Activated CD4-positive, alpha-beta T cell treated with anti-CD3 and anti-CD28 coated beads for 36 hours (primary cell): Measurements from ENCODE around the gene AATF. TPM values are rescaled to one million over a fixed set of nuclear protein-coding genes. Genes with fewer than 3 reads are reported as not detected.

Experiments
- ATAC-seq: fragments of 200-7000 bp; cut with Tn5 transposase; one replicate; pipeline ENCODE4 v1.10.0; 2021; ENCODE audit warnings: mild to moderate bottlenecking, moderate library complexity
- CTCF ChIA-PET: fragments of 350-600 bp; sonication (Branson Sonifier 250); formaldehyde crosslinking; loops from one replicate; lab custom pipeline; 2021; ENCODE audit warnings: antibody characterized with exemption; lab: Charles Lee
- POLR2A ChIA-PET: fragments of 350-600 bp; sonication (Branson Sonifier 250); formaldehyde crosslinking; loops from one replicate; lab custom pipeline; 2021; ENCODE audit warnings: antibody characterized with exemption, inconsistent platforms; lab: Charles Lee
- DNase-seq: peaks from one replicate; pipeline ENCODE4 v3.0.0-alpha.2; 2020
- H3K27ac Mint-ChIP-seq: one replicate; pipeline ENCODE4 v1.8.0; 2021; ENCODE audit warnings: mixed read lengths
- H3K27me3 Mint-ChIP-seq: one replicate; pipeline ENCODE4 v1.8.0; 2021; ENCODE audit warnings: mixed read lengths
- H3K36me3 Mint-ChIP-seq: one replicate; pipeline ENCODE4 v1.8.0; 2021; ENCODE audit warnings: low read depth, mixed read lengths
- H3K4me1 Mint-ChIP-seq: one replicate; pipeline ENCODE4 v1.8.0; 2021; ENCODE audit warnings: mixed read lengths
- H3K4me3 Mint-ChIP-seq: one replicate; pipeline ENCODE4 v1.8.0; 2021; ENCODE audit warnings: mild to moderate bottlenecking, moderate library complexity, mixed read lengths
- H3K9me3 Mint-ChIP-seq: one replicate; pipeline ENCODE4 v1.8.0; 2021; ENCODE audit warnings: low read depth, mixed read lengths
- intact Hi-C, 2 experiments: fragments of 100-400 bp; cut with DNase I in 1 of 2; cut with micrococcal nuclease in 1 of 2; formaldehyde crosslinking; loops; one replicate each; pipeline versions ENCODE4 v1.14.2 to v1.15.1; 2022 to 2024; cut with DNase I, micrococcal nuclease
- total RNA-seq, 2 experiments: library from RNA; stranded (reverse); gene quantifications; one replicate each; pipeline ENCODE4 v1.2.3, GENCODE V29; 2021

The AATF gene
- total RNA-seq, 2 experiments from 2014 or later: 87.9 to 149 TPM

GRCh38 chr17:36951084-36951789 lies 2.5 kb downstream of the AATF start:
- H3K27ac Mint-ChIP-seq: no peak overlapping the region
- intact Hi-C loops: no loop called here
- H3K4me3 Mint-ChIP-seq: peak overlapping the region; percentile 3
- ChIA-PET CTCF (interaction anchor here (1.0 kb wide), 3 partner anchors 27 to 296 kb away, joined by 3 to 4 read pairs (median 3); no protein-coding TSS in a partner anchor), POLR2A (no interaction called here)
- H3K4me1 Mint-ChIP-seq: peaks cover 53% of the 10 kb centered on the region
- H3K27me3 Mint-ChIP-seq: peaks cover 13% of the 10 kb centered on the region
- H3K36me3 Mint-ChIP-seq: peaks cover 54% of the 10 kb centered on the region
- DNase-seq: no peak
- H3K9me3 Mint-ChIP-seq: no peaks in the 10 kb centered on the region
- ATAC-seq: no peak

GRCh38 chr17:36971508-36971907 lies 22.8 kb downstream of the AATF start:
- DNase-seq: no peak
- H3K4me1 Mint-ChIP-seq: peaks cover 57% of the 10 kb centered on the region
- intact Hi-C loops: no loop called here
- H3K9me3 Mint-ChIP-seq: no peaks in the 10 kb centered on the region
- ChIA-PET CTCF (interaction anchor here (0.5 to 0.6 kb wide), 2 partner anchors 15 to 31 kb away, joined by 3 read pairs; no protein-coding TSS in a partner anchor), POLR2A (interaction anchor here (0.6 kb wide), 1 partner anchor 387 kb away, joined by 4 read pairs; no protein-coding TSS in a partner anchor)
- H3K36me3 Mint-ChIP-seq: peaks cover 42% of the 10 kb centered on the region
- no peaks in the 10 kb centered on the region for H3K27me3 Mint-ChIP-seq
- no peak overlapping the region for H3K4me3 Mint-ChIP-seq
- ATAC-seq: no peak
- H3K27ac Mint-ChIP-seq: no peak overlapping the region

DNA sequence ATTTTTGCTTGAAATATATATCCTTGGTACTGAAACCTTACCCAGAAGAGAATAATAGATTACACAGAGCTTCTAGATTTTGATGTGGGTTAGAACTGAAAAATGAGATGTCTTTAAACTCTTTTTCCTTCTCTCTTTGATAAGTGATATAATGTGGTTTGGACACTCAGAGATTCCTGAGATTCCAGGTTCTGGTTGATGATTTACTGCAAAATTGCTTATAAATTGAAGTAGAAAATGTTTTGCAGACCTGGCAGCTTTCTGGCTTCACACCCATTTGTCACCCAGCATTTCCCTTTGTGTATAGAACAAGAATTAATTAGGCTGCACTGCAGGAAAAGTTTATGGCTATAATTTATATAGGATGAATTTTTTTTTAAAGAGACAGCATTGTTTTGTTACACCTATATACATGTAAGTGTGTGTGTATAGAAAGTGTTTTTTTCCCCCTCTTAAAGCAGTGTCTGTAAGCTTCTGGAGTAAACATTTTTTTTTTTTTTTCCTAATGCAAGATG lies 23.5 kb downstream of the AATF start:
- H3K36me3 Mint-ChIP-seq: peaks cover 41% of the 10 kb centered on the region
- no peak for ATAC-seq
- intact Hi-C loops: no loop called here
- ChIA-PET CTCF (interaction anchor here (1.2 kb wide), 1 partner anchor 10 kb away, joined by 4 read pairs; no protein-coding TSS in a partner anchor), POLR2A (no interaction called here)
- DNase-seq: no peak
- no peaks in the 10 kb centered on the region for H3K9me3 Mint-ChIP-seq
- peaks cover 57% of the 10 kb centered on the region for H3K4me1 Mint-ChIP-seq
- no peaks in the 10 kb centered on the region for H3K27me3 Mint-ChIP-seq
- H3K4me3 Mint-ChIP-seq: no peak overlapping the region
- H3K27ac Mint-ChIP-seq: no peak overlapping the region

DNA sequence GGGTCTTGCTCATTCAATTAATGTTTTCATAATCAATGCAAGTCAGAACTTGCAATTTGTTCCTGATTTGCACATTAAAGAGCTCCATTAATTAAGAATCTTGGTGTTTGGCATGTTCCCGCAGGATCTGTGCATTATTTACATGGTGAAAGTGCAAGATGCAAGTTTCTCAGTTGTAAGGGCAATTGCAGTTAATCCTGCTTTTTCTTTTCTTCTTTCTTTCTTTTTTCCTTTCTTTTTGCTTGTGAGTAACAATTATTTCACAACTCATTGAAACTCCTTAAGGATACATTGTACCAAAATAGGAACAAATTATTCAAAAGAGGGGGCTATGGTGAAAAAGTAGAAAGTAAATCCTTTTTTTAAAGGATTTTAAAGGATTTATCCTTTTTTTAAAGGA lies 24.2 kb downstream of the AATF start:
- Mint-ChIP-seq H3K27me3 (no peaks in the 10 kb centered on the region), H3K27ac (no peak overlapping the region), H3K9me3 (no peaks in the 10 kb centered on the region), H3K4me1 (peaks cover 54% of the 10 kb centered on the region), H3K36me3 (peaks cover 34% of the 10 kb centered on the region), H3K4me3 (no peak overlapping the region)
- ATAC-seq (no peak), DNase-seq (no peak)
- ChIA-PET CTCF (interaction anchor here (1.2 kb wide), 1 partner anchor 11 kb away, joined by 4 read pairs; no protein-coding TSS in a partner anchor), POLR2A (no interaction called here)
- intact Hi-C loops: no loop called here

DNA sequence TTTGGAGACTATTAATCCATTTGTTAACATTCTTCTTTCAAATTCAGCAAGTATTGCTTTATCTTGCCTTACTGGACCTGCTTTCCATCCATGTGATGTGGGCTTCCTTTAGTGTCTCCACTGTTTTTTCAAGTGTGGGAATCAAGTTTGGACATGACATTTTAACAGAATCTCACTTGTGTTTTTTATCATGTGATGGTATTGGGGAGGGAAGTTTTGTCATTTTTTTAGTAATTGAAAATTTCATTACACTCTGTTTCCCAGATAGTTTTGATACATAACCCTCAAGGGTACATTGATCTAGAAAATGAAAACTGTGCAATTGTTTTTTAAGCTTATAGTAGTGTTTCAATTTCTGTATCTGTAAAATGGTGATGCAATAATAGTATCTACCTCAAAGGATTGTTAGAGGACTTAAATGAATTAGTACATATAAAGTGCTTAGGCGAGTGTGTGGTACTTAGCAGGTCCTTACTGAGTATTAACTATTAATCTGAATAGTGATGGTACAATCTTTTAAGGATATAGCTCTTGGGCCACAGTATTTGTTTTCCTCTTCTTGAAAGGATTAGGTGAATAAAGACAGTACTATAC lies 27.3 kb downstream of the AATF start:
- intact Hi-C loops: no loop called here
- H3K27ac Mint-ChIP-seq: peak overlapping the region; percentile 59
- ChIA-PET POLR2A (no interaction called here), CTCF (interaction anchor here (0.9 to 1.4 kb wide), 4 partner anchors 13 to 72 kb away, joined by 3 to 4 read pairs (median 3); no protein-coding TSS in a partner anchor)
- no peaks in the 10 kb centered on the region for H3K9me3 Mint-ChIP-seq
- peaks cover 59% of the 10 kb centered on the region for H3K4me1 Mint-ChIP-seq
- ATAC-seq (no peak), DNase-seq (no peak)
- H3K36me3 Mint-ChIP-seq: peaks cover 21% of the 10 kb centered on the region
- H3K4me3 Mint-ChIP-seq: no peak overlapping the region
- no peaks in the 10 kb centered on the region for H3K27me3 Mint-ChIP-seq

- ATAC-seq (no peak), DNase-seq (no peak)
- H3K27ac Mint-ChIP-seq: no peak overlapping the region
- H3K27me3 Mint-ChIP-seq: no peaks in the 10 kb centered on the region
- H3K4me1 Mint-ChIP-seq: peaks cover 49% of the 10 kb centered on the region
- CTCF ChIA-PET: interaction anchor here (1.0 to 1.4 kb wide), 2 partner anchors 41 to 70 kb away, joined by 3 to 4 read pairs; no protein-coding TSS in a partner anchor
- intact Hi-C loops: no loop called here
- peaks cover 24% of the 10 kb centered on the region for H3K36me3 Mint-ChIP-seq
- no peak overlapping the region for H3K4me3 Mint-ChIP-seq
- no peaks in the 10 kb centered on the region for H3K9me3 Mint-ChIP-seq
- POLR2A ChIA-PET: no interaction called here
Observed at GRCh38 chr17:36977066-36977465, 28.3 kb downstream of the AATF start.

- Mint-ChIP-seq H3K27ac (no peak overlapping the region), H3K27me3 (no peaks in the 10 kb centered on the region), H3K36me3 (peaks cover 27% of the 10 kb centered on the region), H3K4me1 (peaks cover 45% of the 10 kb centered on the region), H3K4me3 (no peak overlapping the region), H3K9me3 (no peaks in the 10 kb centered on the region)
- CTCF ChIA-PET: no interaction called here
- no peak for DNase-seq
- POLR2A ChIA-PET: no interaction called here
- no peak for ATAC-seq
- intact Hi-C loops: no loop called here
Observed at GRCh38 chr17:36977568-36977967, 28.8 kb downstream of the AATF start.

GRCh38 chr17:36978810-36979564 lies 30.2 kb downstream of the AATF start:
- Mint-ChIP-seq H3K27me3 (no peaks in the 10 kb centered on the region), H3K9me3 (no peaks in the 10 kb centered on the region), H3K4me3 (no peak overlapping the region), H3K36me3 (peaks cover 30% of the 10 kb centered on the region), H3K27ac (no peak overlapping the region), H3K4me1 (peaks cover 35% of the 10 kb centered on the region)
- no peak for ATAC-seq
- POLR2A ChIA-PET: no interaction called here
- intact Hi-C loops: no loop called here
- CTCF ChIA-PET: interaction anchor here (0.7 kb wide), 1 partner anchor 13 kb away, joined by 3 read pairs; no protein-coding TSS in a partner anchor
- DNase-seq: no peak

- ATAC-seq (no peak), DNase-seq (no peak)
- ChIA-PET CTCF (interaction anchor here (0.7 kb wide), 1 partner anchor 13 kb away, joined by 3 read pairs; no protein-coding TSS in a partner anchor), POLR2A (no interaction called here)
- Mint-ChIP-seq H3K36me3 (peaks cover 35% of the 10 kb centered on the region), H3K9me3 (no peaks in the 10 kb centered on the region), H3K4me1 (peaks cover 35% of the 10 kb centered on the region), H3K27ac (no peak overlapping the region), H3K4me3 (no peak overlapping the region), H3K27me3 (no peaks in the 10 kb centered on the region)
- intact Hi-C loops: no loop called here
Observed at GRCh38 chr17:36979565-36979941, 30.8 kb downstream of the AATF start.

- CTCF ChIA-PET: interaction anchor here (0.7 kb wide), 1 partner anchor 40 kb away, joined by 4 read pairs; no protein-coding TSS in a partner anchor
- Mint-ChIP-seq H3K36me3 (peaks cover 34% of the 10 kb centered on the region), H3K27me3 (no peaks in the 10 kb centered on the region), H3K4me3 (no peak overlapping the region), H3K4me1 (peaks cover 29% of the 10 kb centered on the region), H3K27ac (no peak overlapping the region), H3K9me3 (no peaks in the 10 kb centered on the region)
- POLR2A ChIA-PET: interaction anchor here (0.6 to 0.7 kb wide), 2 partner anchors 12 to 320 kb away, joined by 3 to 4 read pairs; no protein-coding TSS in a partner anchor
- no peak for DNase-seq
- no peak for ATAC-seq
- intact Hi-C loops: no loop called here
Observed at GRCh38 chr17:36980280-36980761, 31.6 kb downstream of the AATF start.

- H3K36me3 Mint-ChIP-seq: peaks cover 43% of the 10 kb centered on the region
- ATAC-seq (no peak), DNase-seq (no peak)
- POLR2A ChIA-PET: no interaction called here
- CTCF ChIA-PET: no interaction called here
- no peak overlapping the region for H3K4me3 Mint-ChIP-seq
- H3K9me3 Mint-ChIP-seq: no peaks in the 10 kb centered on the region
- no peak overlapping the region for H3K27ac Mint-ChIP-seq
- H3K27me3 Mint-ChIP-seq: no peaks in the 10 kb centered on the region
- H3K4me1 Mint-ChIP-seq: peaks cover 12% of the 10 kb centered on the region
- intact Hi-C loops: no loop called here
Observed at GRCh38 chr17:36983618-36984017, 34.9 kb downstream of the AATF start.
